GM12874 (cell line): Measurements from ENCODE around the gene CFAP57.

Source experiments
- CTCF ChIP-seq: IDR thresholded peaks from 2 replicates; pipeline ENCODE4 v1.5.1; 2011; ENCODE audit warnings: low read depth, mild to moderate bottlenecking, control low read depth, low read length, moderate library complexity; ENCODE audit not compliant: insufficient read depth

Gene CFAP57

DNA sequence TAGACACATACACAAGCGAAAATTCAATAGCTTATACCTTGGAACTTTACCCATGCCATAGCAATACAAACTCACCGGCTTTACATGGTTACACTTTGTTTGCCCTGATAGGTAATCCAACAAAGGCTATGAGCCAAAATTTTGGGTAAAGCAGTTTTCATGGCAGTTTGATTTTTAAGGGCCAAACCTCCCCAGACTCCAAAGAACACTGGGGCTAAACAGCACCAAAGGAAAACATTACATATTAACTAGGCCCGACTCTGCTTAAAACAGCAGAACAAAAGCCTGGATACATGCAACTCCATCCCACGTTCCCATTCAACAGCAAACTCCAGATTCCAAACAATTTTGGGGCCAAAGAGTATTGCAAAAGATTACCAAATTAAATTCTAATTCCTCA is 93.3 kb downstream of the CFAP57 start:
- no peak for TF ChIP-seq CTCF

GRCh38 chr1:43266881-43267280 is 94.8 kb downstream of the CFAP57 start:
- no peak for TF ChIP-seq CTCF

GRCh38 chr1:43267291-43267805 is 95.2 kb downstream of the CFAP57 start:
- TF ChIP-seq CTCF = no peak

DNA sequence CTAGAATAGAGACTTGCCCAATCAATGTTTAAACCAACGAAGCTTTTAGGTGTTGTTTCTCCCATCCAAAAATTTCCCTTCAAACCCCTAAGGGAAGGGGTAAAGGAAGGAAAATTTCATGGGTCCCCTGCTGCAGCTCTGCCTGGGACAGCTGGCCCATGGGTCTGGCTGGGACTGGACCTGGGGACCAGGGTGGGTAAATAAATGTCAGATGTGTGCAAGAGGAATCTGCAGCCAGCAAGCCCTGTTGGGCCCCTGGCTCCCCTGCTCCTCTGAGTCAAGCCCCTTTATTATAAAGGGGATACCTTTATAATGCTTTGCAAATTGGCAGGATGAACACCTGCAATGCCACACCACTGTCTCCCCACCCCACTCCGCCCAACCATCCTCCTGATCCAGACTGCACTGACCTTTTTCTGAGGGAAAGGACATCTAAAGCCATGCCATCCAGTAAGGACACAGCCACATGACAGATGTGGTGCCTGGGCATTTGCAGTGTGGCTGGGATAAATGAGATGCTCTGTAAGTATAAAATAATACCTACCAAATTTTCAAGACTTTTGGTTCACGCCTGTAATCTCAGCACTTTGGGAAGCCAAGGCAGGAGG is 95.8 kb downstream of the CFAP57 start:
- TF ChIP-seq CTCF = no peak

DNA sequence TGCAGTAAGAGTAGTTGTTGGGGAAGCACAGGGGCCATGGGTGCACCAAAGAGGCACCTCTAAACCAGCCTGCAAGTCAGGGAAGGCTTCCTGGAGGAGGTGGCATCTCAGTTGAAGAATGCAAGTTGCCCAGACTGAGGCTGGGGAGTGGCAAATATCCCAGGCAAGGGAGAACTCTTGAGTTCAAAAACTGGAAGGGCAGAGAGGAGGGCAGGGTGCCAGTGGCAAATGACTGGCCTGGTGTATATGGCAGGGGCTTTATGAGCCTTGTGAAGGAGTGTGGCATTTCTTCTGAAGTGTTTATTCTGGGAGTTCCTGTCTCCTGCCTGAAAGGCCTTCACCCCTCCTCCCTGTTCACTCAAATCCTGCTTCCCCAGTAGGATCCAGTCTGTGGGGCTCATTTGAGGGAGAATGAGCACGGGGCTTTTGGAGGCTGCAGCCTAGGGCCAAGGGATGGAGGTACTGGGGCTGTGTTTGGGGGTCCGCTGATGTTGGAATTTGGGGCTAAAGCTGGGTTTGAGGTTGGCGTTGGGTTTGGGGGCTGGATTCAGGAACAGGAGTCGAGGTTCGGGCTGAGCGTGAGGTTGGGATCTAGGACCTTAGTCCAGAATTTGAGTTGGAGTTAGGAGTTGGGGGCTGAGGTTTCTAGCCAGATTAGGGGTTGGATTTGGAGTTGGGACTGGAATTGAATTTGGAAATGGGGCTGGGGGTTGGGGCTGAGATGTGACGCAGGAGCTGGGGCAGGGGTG is 97.7 kb downstream of the CFAP57 start, which contains the start of gene TMEM125:
TMEM125 (plus strand) TSS at position 357 of the 749 bp plus-strand sequence. CDS start 2,740 bp downstream, outside the sequence.
- no peak for TF ChIP-seq CTCF

GRCh38 chr1:43270421-43271095 is 98.4 kb downstream of the CFAP57 start:
- no peak for TF ChIP-seq CTCF
